Activated T-helper 1 cell treated with anti-CD3 and anti-CD28 coated beads, Interleukin-12 subunit alpha, Interleukin-12 subunit beta, Interleukin-2, Interleukin-4 antibody, amounts not matched to agents 30 ng/mL and 10 ng/mL and 1 ng/mL, durations not matched to agents 14 hours and 24 hours and 36 hours (primary cell): ENCODE results near the gene PCSK5. TPM values are rescaled to one million over a fixed set of nuclear protein-coding genes. Genes with fewer than 3 reads are reported as not detected.

Experiments
- DNase-seq: peaks from one replicate; pipeline ENCODE4 v3.0.0; 2021; ENCODE audit warnings: low spot score
- H3K27ac Mint-ChIP-seq: one replicate; pipeline ENCODE4 v1.8.0; 2021; ENCODE audit warnings: mild to moderate bottlenecking, mixed read lengths
- H3K27me3 Mint-ChIP-seq: one replicate; pipeline ENCODE4 v1.8.0; 2022; ENCODE audit warnings: mild to moderate bottlenecking, moderate library complexity, mixed read lengths; ENCODE audit not compliant: insufficient read depth
- H3K36me3 Mint-ChIP-seq: one replicate; pipeline ENCODE4 v1.8.0; 2021; ENCODE audit warnings: low read depth, mixed read lengths
- H3K4me1 Mint-ChIP-seq: one replicate; pipeline ENCODE4 v1.8.0; 2021; ENCODE audit warnings: low read depth, mixed read lengths
- H3K4me3 Mint-ChIP-seq: one replicate; pipeline ENCODE4 v1.8.0; 2021; ENCODE audit warnings: mild to moderate bottlenecking, moderate library complexity, mixed read lengths
- H3K9me3 Mint-ChIP-seq: one replicate; pipeline ENCODE4 v1.8.0; 2021; ENCODE audit warnings: mixed read lengths
- intact Hi-C: fragments of 100-400 bp; cut with micrococcal nuclease; formaldehyde crosslinking; loops from one replicate; pipeline ENCODE4 v1.15.1; 2024
- total RNA-seq: library from RNA; stranded (reverse); gene quantifications from 2 replicates; pipeline ENCODE4 v1.2.3, GENCODE V29; 2022

Gene PCSK5
- total RNA-seq, 1 donor from 2014 or later, result 3.3 TPM

DNA sequence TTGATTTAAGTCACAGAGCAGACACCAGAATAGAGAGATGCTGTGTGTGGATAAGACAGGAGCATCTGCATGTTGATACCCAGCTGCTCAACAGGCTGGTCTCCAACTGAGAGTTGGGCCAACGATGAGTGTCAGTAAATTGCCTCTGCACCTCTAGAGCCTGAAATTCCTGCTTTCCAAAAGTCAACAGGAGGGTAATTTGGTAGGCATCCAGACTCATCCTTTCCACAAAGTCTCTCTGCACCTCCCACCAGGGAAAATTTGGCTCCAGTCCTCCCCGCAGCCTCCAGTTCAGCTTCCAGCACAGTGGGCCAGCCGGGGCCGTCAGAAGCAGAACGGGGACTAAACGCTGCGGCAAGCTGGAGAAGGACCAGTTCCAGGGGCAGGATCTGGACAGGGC, 366.8 kb downstream of the PCSK5 start:
- Mint-ChIP-seq H3K36me3 (no peaks in the 10 kb centered on the region), H3K4me3 (no peak overlapping the region), H3K27me3 (peaks cover 11% of the 10 kb centered on the region), H3K27ac (no peak overlapping the region), H3K4me1 (no peaks in the 10 kb centered on the region), H3K9me3 (no peaks in the 10 kb centered on the region)
- intact Hi-C loops, result no loop called here
- no peak for DNase-seq

DNA sequence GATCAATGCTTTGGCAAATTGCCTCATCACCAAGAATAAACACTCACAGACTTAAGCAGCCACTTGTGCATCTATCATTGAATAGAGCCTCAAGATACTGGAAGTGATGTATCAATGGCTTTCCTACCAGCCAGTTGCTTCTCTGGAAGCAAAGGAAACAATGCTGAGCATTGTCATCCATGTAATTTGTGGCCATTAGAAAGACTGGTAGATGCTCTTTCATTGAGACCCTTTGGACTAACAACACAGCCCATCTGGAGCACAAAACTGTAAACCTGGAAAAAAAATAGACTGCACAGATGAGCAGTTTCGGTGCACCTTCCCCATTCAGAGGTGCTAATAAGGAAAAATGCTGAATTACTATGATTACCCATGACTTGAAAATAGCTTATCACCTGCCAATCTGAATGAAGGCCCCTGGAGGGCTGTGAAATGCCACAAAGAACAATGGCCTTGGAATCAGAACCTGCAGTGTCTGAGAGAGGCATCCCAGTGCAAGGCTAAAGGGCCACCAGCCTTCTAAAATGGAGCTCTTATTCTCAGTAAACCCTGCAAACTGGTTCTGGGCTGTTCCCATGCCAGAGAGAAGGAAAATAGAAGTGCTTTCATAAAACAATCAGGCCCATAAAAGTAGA, 376.3 kb downstream of the PCSK5 start:
- no peak for DNase-seq
- Mint-ChIP-seq H3K27ac (no peak overlapping the region), H3K36me3 (no peaks in the 10 kb centered on the region), H3K4me3 (no peak overlapping the region), H3K27me3 (peaks cover 2% of the 10 kb centered on the region), H3K9me3 (no peaks in the 10 kb centered on the region), H3K4me1 (no peaks in the 10 kb centered on the region)
- intact Hi-C loops, result no loop called here

DNA sequence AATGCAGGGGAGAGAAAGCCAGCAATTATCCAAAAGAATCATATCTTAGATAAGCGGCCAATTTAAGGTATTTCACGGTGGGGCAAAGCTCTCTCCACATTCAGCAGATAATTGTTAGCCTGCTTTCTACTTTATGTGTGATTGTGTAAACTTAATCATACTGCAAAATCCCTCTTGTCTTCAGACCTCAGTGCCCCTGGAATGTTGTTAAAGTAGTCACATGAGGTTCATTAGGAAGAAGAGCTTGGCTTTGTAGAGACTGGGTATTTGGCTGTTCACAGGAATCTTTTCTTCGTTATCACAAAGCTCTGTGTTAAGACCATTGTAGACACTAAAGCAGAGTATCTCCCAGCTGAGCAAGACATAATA, 376.8 kb downstream of the PCSK5 start:
- H3K27me3 Mint-ChIP-seq, result peaks cover 2% of the 10 kb centered on the region
- no peaks in the 10 kb centered on the region for H3K4me1 Mint-ChIP-seq
- H3K9me3 Mint-ChIP-seq, result no peaks in the 10 kb centered on the region
- H3K36me3 Mint-ChIP-seq, result no peaks in the 10 kb centered on the region
- H3K27ac Mint-ChIP-seq, result no peak overlapping the region
- H3K4me3 Mint-ChIP-seq, result no peak overlapping the region
- intact Hi-C loops, result no loop called here
- no peak for DNase-seq

DNA sequence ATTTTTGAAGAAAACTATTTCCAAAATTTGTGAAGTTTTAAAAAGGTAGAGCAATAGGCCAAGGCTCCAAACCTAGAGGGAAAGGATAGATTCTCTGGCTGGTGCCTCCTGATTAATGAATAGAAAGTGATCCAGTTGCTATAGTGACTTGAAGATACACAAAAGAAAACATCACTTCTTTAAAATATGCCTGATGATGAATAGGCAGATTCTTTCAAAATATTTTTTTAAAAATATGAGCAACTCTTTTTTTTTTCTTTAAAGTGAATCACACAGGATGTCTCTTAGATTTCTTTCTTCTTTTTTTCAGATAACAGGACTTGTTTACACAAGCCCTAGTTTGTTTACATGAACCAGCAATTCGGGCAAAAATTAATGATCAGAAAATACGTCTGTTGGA, 379.3 kb downstream of the PCSK5 start:
- intact Hi-C loops, result no loop called here
- Mint-ChIP-seq H3K36me3 (no peaks in the 10 kb centered on the region), H3K4me3 (no peak overlapping the region), H3K27ac (no peak overlapping the region), H3K27me3 (peaks cover 2% of the 10 kb centered on the region), H3K4me1 (no peaks in the 10 kb centered on the region), H3K9me3 (no peaks in the 10 kb centered on the region)
- DNase-seq, result no peak

DNA sequence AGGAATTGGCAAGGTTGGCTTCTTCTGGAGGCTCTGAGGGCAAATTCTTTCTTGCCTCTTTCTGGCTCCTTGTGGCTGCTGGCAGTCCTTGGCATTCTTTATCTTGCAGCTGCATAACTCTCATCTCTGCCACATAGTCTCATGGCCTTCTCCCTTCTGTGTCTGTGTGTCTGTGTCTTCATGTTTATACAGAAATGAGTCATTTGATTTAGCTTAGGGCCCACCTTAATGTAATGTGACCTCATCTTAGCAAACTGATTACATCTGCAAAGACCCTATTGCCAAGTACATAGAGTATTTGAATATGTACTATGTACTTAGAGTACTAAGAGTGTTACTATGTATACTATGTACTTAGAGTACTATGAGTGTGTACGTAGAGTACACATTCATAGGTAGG, 381.3 kb downstream of the PCSK5 start:
- intact Hi-C loops, result no loop called here
- Mint-ChIP-seq H3K4me1 (no peaks in the 10 kb centered on the region), H3K27me3 (peaks cover 2% of the 10 kb centered on the region), H3K36me3 (no peaks in the 10 kb centered on the region), H3K9me3 (no peaks in the 10 kb centered on the region), H3K4me3 (no peak overlapping the region), H3K27ac (no peak overlapping the region)
- DNase-seq, result no peak

- H3K4me3 Mint-ChIP-seq, result no peak overlapping the region
- intact Hi-C loops, result no loop called here
- no peaks in the 10 kb centered on the region for H3K36me3 Mint-ChIP-seq
- DNase-seq, result no peak
- H3K27me3 Mint-ChIP-seq, result no peaks in the 10 kb centered on the region
- peaks cover 8% of the 10 kb centered on the region for H3K4me1 Mint-ChIP-seq
- H3K9me3 Mint-ChIP-seq, result no peaks in the 10 kb centered on the region
- no peak overlapping the region for H3K27ac Mint-ChIP-seq
These were observed 398.6 kb downstream of the PCSK5 start for GRCh38 chr9:76289042-76289441.

- Mint-ChIP-seq H3K9me3 (no peaks in the 10 kb centered on the region), H3K27ac (no peak overlapping the region), H3K4me3 (no peak overlapping the region), H3K36me3 (no peaks in the 10 kb centered on the region), H3K4me1 (peaks cover 8% of the 10 kb centered on the region), H3K27me3 (no peaks in the 10 kb centered on the region)
- intact Hi-C loops, result no loop called here
- no peak for DNase-seq
These were observed 399.2 kb downstream of the PCSK5 start for GRCh38 chr9:76289703-76290102.

- no peak for DNase-seq
- Mint-ChIP-seq H3K9me3 (no peaks in the 10 kb centered on the region), H3K27me3 (no peaks in the 10 kb centered on the region), H3K36me3 (no peaks in the 10 kb centered on the region), H3K4me1 (peaks cover 12% of the 10 kb centered on the region), H3K4me3 (no peak overlapping the region), H3K27ac (no peak overlapping the region)
- intact Hi-C loops, result no loop called here
These were observed 400.1 kb downstream of the PCSK5 start for GRCh38 chr9:76290555-76290954.

- Mint-ChIP-seq H3K4me1 (peaks cover 12% of the 10 kb centered on the region), H3K9me3 (no peaks in the 10 kb centered on the region), H3K36me3 (no peaks in the 10 kb centered on the region), H3K27ac (no peak overlapping the region), H3K4me3 (no peak overlapping the region), H3K27me3 (no peaks in the 10 kb centered on the region)
- DNase-seq, result no peak
- intact Hi-C loops, result no loop called here
These were observed 401.8 kb downstream of the PCSK5 start for GRCh38 chr9:76292246-76292645.

- Mint-ChIP-seq H3K36me3 (no peaks in the 10 kb centered on the region), H3K9me3 (no peaks in the 10 kb centered on the region), H3K27me3 (no peaks in the 10 kb centered on the region), H3K4me3 (no peak overlapping the region), H3K4me1 (peaks cover 12% of the 10 kb centered on the region), H3K27ac (no peak overlapping the region)
- intact Hi-C loops, result no loop called here
- no peak for DNase-seq
These were observed 402.2 kb downstream of the PCSK5 start for GRCh38 chr9:76292658-76293057.

- no peak overlapping the region for H3K4me3 Mint-ChIP-seq
- no peaks in the 10 kb centered on the region for H3K9me3 Mint-ChIP-seq
- H3K36me3 Mint-ChIP-seq, result no peaks in the 10 kb centered on the region
- DNase-seq, result no peak
- H3K27me3 Mint-ChIP-seq, result no peaks in the 10 kb centered on the region
- H3K27ac Mint-ChIP-seq, result no peak overlapping the region
- H3K4me1 Mint-ChIP-seq, result peaks cover 12% of the 10 kb centered on the region
- intact Hi-C loops, result no loop called here
These were observed 403.8 kb downstream of the PCSK5 start for GRCh38 chr9:76294301-76294700.

DNA sequence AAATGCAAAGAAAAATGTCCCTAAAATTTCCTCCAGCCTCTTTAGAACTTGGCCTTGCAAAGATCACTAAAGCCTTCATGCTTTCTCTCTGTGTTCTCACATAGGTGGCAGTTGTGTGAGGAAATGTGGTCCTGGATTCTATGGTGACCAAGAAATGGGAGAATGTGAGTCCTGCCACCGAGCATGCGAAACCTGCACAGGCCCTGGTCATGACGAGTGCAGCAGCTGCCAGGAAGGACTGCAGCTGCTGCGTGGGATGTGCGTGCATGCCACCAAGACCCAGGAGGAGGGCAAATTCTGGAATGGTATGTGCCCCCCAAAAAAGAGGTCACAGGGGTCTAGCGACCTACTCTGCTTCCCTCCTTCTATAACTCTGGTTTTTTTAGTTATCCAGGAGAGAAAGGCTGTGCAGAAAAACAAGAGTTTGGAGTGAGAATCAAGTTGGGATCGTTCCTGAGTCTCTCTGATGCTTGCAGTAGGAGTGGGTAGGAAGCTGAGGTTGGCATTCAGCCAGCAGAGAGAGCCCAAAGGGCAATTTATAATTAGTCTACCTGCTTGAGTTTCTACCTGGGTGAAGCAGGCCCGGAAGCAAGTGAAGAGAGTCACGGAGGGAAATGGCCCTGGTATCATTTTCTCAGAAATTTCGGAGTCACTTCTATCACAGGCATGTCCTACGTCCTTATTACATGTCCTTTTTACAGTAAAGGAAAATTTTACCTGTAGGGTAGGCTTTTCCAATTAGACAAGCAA, 406.3 kb downstream of the PCSK5 start:
- no peaks in the 10 kb centered on the region for H3K36me3 Mint-ChIP-seq
- no peak overlapping the region for H3K27ac Mint-ChIP-seq
- H3K4me3 Mint-ChIP-seq, result no peak overlapping the region
- intact Hi-C loops, result no loop called here
- peaks cover 12% of the 10 kb centered on the region for H3K4me1 Mint-ChIP-seq
- no peaks in the 10 kb centered on the region for H3K27me3 Mint-ChIP-seq
- DNase-seq, result no peak
- H3K9me3 Mint-ChIP-seq, result no peaks in the 10 kb centered on the region

DNA sequence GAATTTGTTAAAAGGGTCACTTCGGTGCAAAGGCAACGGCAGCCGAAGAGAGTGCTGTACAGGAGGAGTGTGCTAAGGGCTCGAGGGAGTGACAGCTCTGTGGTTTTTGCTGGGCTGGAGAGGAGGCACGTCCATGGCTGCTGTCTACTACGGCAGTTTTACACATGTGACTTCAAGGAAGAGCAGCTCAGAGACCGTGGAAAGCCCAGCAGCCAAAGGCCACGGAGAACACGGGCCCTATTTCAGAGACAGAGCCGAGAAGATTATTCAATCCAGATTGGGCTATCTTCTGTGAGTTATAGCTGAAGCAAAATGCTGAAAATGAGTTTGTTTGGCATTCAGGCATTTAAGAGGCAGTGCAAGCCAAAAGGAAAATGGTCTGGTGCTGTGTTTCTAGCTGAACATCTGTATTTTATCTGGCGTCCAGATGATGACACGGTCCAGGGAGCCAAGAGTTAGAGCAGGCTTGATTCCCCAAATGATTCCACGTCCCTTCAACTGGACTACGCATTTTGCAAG, 407.3 kb downstream of the PCSK5 start:
- no peak for DNase-seq
- H3K4me1 Mint-ChIP-seq, result peaks cover 7% of the 10 kb centered on the region
- H3K4me3 Mint-ChIP-seq, result no peak overlapping the region
- intact Hi-C loops, result no loop called here
- no peaks in the 10 kb centered on the region for H3K9me3 Mint-ChIP-seq
- no peaks in the 10 kb centered on the region for H3K36me3 Mint-ChIP-seq
- no peak overlapping the region for H3K27ac Mint-ChIP-seq
- H3K27me3 Mint-ChIP-seq, result no peaks in the 10 kb centered on the region
